GM21367 (cell line): ENCODE results near the gene MRPL16.
"Not testable (repeated sequence)": the region's sequence is repeated elsewhere in the genome, so short reads cannot be mapped to it uniquely, and the experiment has no call there.

Experiments used
- ATAC-seq: cut with Tn5 transposase; IDR thresholded peaks from one replicate; pipeline ENCODE4 v1.9.1; 2021; ENCODE audit not compliant: unreplicated experiment

MRPL16 gene

GRCh38 chr11:59810189-59810910 lies at the start of gene MRPL16:
Gene MRPL16 (minus strand): TSS chr11:59810778. CDS start chr11:59810658, 120 bp downstream.
- ATAC-seq, result peak; percentile 98

- no peak for ATAC-seq
These were observed 49.1 kb upstream of the MRPL16 start for GRCh38 chr11:59859673-59860072.

GRCh38 chr11:59857439-59858434 lies 47.2 kb upstream of the MRPL16 start:
- no peak for ATAC-seq

GRCh38 chr11:59854871-59855270 lies 44.3 kb upstream of the MRPL16 start:
- ATAC-seq, result no peak

- not testable (repeated sequence) for ATAC-seq
These were observed 40.8 kb upstream of the MRPL16 start for GRCh38 chr11:59851416-59851815.

- not testable (repeated sequence) for ATAC-seq
These were observed 39.0 kb upstream of the MRPL16 start for GRCh38 chr11:59849551-59849950.

GRCh38 chr11:59849129-59849528 lies 38.6 kb upstream of the MRPL16 start:
- no peak for ATAC-seq

GRCh38 chr11:59848439-59848838 lies 37.9 kb upstream of the MRPL16 start:
- not testable (repeated sequence) for ATAC-seq

GRCh38 chr11:59847626-59848025 lies 37.0 kb upstream of the MRPL16 start:
- ATAC-seq, result no peak

- no peak for ATAC-seq
These were observed 36.0 kb upstream of the MRPL16 start for GRCh38 chr11:59846556-59846955.

GRCh38 chr11:59845399-59845798 lies 34.8 kb upstream of the MRPL16 start, which contains the start of gene CBLIF:
Gene CBLIF (minus strand): TSS chr11:59845499. CDS start chr11:59845453, 46 bp downstream.
- no peak for ATAC-seq

GRCh38 chr11:59842316-59842715 lies 31.7 kb upstream of the MRPL16 start:
- no peak for ATAC-seq

- ATAC-seq, result no peak
These were observed 30.9 kb upstream of the MRPL16 start for GRCh38 chr11:59841514-59841913.

GRCh38 chr11:59839615-59840014 lies 29.0 kb upstream of the MRPL16 start:
- no peak for ATAC-seq

GRCh38 chr11:59833602-59834001 lies 23.0 kb upstream of the MRPL16 start:
- ATAC-seq, result no peak

GRCh38 chr11:59829358-59829757 lies 18.8 kb upstream of the MRPL16 start:
- ATAC-seq, result no peak

GRCh38 chr11:59822989-59823566 lies 12.5 kb upstream of the MRPL16 start:
- ATAC-seq, result peak; percentile 84

- ATAC-seq, result no peak
These were observed 8.0 kb upstream of the MRPL16 start for GRCh38 chr11:59818572-59818971.

- not testable (repeated sequence) for ATAC-seq
These were observed 5.9 kb upstream of the MRPL16 start for GRCh38 chr11:59816434-59816833.

- ATAC-seq, result no peak
These were observed 5.2 kb upstream of the MRPL16 start for GRCh38 chr11:59815754-59816153.

- ATAC-seq, result no peak
These were observed 3.4 kb upstream of the MRPL16 start for GRCh38 chr11:59814021-59814420.
